ENCODE data around the gene ZFR2.
A peak's percentile ranks its signal among the peaks of the same experiment; 100 is the strongest.
"Not testable (repeated sequence)": the region's sequence is repeated elsewhere in the genome, so short reads cannot be mapped to it uniquely, and the experiment has no call there.

The ZFR2 gene

DNA sequence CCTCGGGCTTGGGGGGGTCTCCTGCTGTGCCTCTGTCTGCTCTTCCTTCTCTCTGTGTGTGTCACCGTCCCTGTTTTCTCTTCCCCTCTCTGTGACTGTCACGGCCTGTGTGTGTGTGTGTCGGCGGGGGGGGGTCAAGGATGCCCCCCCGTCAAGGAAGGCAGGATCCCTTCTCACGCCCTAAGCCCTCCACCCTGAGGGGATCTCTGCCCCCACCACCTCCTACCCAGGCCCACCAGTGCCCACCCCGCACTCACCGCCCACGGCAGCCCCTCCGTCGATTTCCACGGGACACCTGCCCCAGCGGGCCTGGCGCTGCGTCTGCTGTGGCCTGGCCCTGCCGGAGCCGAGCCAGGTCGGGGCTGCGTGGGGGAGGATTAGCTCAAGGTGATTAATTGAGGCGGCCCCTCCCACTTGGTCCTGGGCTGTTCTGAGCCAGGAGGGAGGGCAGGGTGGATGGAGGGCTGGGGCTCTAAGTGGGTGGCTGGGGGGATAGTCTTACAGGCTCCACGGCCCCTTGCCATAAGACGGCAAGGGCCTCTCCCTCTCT is 96.9 kb downstream of the ZFR2 start, which contains the start of gene RAX2:
RAX2 (minus strand) TSS at position 323 of the 550 bp plus-strand sequence. CDS start 486 bp downstream, outside the sequence.
- DNase-seq (ENCODE audit: low read depth, low spot score), result no peak

- peak; percentile 25 for DNase-seq (ENCODE audit: low read depth, low spot score)
These were observed 97.6 kb downstream of the ZFR2 start for GRCh38 chr19:3771000-3771905.

DNA sequence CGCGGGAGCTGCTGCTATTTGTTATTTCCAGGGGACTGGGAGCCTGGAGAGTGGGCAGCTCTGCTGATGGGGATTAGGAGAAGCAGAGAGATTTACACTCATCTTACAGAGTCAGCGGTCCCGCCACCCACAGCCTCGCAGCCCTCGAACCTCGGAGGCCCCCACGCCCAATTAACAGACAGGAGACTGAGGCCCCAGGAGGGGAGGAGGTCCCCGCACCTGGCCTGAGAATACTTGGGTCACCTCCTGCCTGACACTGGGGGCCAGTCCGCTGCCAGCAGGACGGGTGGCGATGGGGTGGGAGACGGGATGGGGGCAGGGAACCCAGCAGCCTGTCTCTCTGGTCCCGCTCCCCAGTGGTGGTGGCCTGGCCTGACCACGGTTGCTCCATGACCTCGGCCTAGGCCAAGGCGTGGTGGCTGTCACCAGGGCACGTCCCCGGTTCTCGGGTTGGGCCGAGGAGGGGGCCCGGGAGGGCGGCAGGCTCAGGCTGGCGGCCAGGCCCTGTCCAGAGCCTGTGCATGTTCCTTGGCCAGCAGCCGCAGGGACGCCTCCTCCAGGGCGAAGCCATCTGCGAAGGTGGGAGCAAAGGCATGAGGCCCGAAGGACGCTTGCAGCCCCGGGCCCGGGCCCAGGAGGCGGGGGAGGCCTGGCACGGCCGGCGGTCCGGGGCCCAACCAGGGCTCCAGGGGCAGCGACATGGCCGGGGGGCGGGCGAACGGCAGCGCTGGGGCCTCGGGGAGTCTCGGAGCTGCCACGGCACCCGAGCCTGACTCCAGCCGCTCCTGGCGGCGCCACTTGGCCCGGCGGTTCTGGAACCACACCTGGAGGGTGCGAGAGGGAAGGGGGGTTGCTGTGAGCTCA is 98.5 kb downstream of the ZFR2 start:
- DNase-seq (ENCODE audit: low read depth, low spot score), result no peak

DNA sequence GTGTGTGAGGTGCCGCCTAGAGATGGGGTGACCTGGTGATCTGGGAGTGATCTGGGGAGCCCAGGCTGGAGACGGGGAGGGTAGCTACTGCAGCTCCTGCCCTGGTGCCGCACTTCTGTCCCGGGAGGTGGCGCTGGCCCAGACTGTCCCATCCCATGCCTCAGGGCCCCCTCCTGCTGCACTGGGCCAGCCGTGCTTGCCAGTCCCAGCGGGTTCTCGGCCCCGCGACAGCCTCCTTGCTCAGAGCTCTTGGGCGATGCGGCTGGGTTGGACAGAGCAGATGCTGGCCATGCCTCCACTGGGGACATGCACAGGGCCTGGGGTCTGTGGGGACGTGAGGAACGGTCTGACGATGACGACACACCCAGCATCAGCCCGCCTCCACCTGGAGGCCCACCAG is 99.3 kb downstream of the ZFR2 start:
- DNase-seq (ENCODE audit: low read depth, low spot score), result no peak

GRCh38 chr19:3768748-3769099 is 100.1 kb downstream of the ZFR2 start:
- no peak for DNase-seq (ENCODE audit: low read depth, low spot score)

GRCh38 chr19:3768015-3768747 is 100.7 kb downstream of the ZFR2 start:
- DNase-seq (ENCODE audit: low read depth, low spot score), result no peak

- no peak for DNase-seq (ENCODE audit: low read depth, low spot score)
These were observed 101.8 kb downstream of the ZFR2 start for GRCh38 chr19:3767050-3767449.

GRCh38 chr19:3766520-3766919 is 102.3 kb downstream of the ZFR2 start:
- DNase-seq (ENCODE audit: low read depth, low spot score), result no peak

- not testable (repeated sequence) for DNase-seq (ENCODE audit: low read depth, low spot score)
These were observed 103.1 kb downstream of the ZFR2 start for GRCh38 chr19:3765757-3766156.

GRCh38 chr19:3765121-3765520 is 103.7 kb downstream of the ZFR2 start:
- DNase-seq (ENCODE audit: low read depth, low spot score), result no peak

GRCh38 chr19:3762501-3763459 is 106.1 kb downstream of the ZFR2 start, which contains the start of gene MRPL54:
Gene MRPL54, plus strand, starts transcription at chr19:3762682. Its CDS starts 19 bp downstream, at chr19:3762701.
- DNase-seq (ENCODE audit: low read depth, low spot score), result peak; percentile 92

GRCh38 chr19:3762130-3762473 is 106.7 kb downstream of the ZFR2 start:
- DNase-seq (ENCODE audit: low read depth, low spot score), result no peak

DNA sequence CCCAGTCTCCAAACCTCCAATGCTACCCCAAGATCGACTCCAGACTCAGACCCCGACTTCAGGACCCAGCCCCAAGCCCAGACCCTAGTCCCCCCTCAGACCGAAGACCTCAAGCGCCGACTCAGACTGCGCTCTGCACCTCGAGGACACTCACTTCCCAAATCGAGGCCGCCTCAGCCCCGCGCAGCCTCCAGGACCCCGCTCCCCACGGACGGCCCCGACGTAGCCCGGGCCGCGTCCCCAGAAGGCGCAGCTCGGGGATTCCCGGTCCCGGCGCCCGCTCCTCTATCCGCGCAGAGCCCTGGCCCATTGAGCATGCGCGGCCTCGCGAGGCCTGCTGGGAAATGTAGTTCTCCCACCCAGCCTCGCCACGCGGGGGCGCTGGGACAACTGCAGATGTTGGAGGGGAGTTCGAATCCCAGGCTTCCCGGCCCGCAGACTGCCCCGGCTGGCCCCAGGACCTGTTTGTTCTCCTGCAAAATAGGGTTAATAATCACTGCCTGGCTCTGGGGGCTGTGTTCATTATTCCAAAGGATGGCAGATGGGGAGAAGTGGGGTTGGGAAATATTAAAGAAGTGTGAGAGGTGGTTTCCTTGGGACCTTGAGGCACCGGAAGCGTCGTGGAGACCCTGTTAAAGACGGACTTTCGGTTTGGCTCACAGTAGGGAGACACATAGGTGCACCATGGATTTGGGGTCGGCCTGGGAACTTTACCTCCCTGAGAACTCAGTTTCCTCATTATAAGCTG is 107.3 kb downstream of the ZFR2 start, which contains the start of gene APBA3:
APBA3 (minus strand) TSS at position 311 of the 748 bp plus-strand sequence. CDS start 1,428 bp downstream, outside the sequence.
- peak; percentile 42 for DNase-seq (ENCODE audit: low read depth, low spot score)

GRCh38 chr19:3760871-3761361 is 107.9 kb downstream of the ZFR2 start:
- DNase-seq (ENCODE audit: low read depth, low spot score), result no peak

GRCh38 chr19:3759482-3760254 is 109.2 kb downstream of the ZFR2 start:
- DNase-seq (ENCODE audit: low read depth, low spot score), result no peak

DNA sequence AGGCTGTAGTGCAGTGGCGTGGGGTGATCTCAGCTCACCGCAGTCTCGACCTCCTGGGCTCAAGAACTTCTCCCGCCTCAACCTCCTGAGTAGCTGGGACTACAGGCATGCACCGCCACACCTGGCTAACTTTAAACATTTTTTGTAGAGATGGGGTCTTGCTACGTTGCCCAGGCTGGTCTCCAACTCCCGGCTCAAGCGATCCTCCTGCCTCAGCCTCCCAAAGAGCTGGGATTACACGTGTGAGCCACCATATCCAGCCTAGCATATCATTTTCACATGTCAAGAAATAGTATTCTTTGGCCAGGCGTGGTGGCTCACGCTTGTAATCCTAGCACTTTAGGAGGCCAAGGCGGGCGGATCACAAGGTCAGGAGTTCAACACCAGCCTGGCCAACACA is 110.5 kb downstream of the ZFR2 start:
- DNase-seq (ENCODE audit: low read depth, low spot score), result not testable (repeated sequence)

- DNase-seq (ENCODE audit: low read depth, low spot score), result not testable (repeated sequence)
These were observed 111.1 kb downstream of the ZFR2 start for GRCh38 chr19:3757705-3758104.

Measured in iPS DF 19.7 (cell line).